HG02763 (cell line): ENCODE data around the gene ZNF546.
"Not testable (repeated sequence)": the region's sequence is repeated elsewhere in the genome, so short reads cannot be mapped to it uniquely, and the experiment has no call there.

ENCODE experiments used
- ATAC-seq: cut with Tn5 transposase; IDR thresholded peaks from one replicate; pipeline ENCODE4 v1.9.1; 2021; ENCODE audit warnings: mild to moderate bottlenecking, moderate library complexity; ENCODE audit not compliant: unreplicated experiment

The ZNF546 gene

GRCh38 chr19:39983695-39984300 is 13.1 kb upstream of the ZNF546 start:
- no peak for ATAC-seq

GRCh38 chr19:39986643-39987042 is 10.2 kb upstream of the ZNF546 start:
- no peak for ATAC-seq

GRCh38 chr19:39987167-39987566 is 9.7 kb upstream of the ZNF546 start:
- no peak for ATAC-seq

- no peak for ATAC-seq
Measured at GRCh38 chr19:39987596-39987995, 9.3 kb upstream of the ZNF546 start.

GRCh38 chr19:39993605-39994004 is 3.3 kb upstream of the ZNF546 start:
- no peak for ATAC-seq

GRCh38 chr19:39994361-39994760 is 2.5 kb upstream of the ZNF546 start:
- ATAC-seq = no peak

GRCh38 chr19:39995794-39996193 is 1.1 kb upstream of the ZNF546 start:
- ATAC-seq = no peak

GRCh38 chr19:39996218-39996810 is 546 bp upstream of the ZNF546 start:
- ATAC-seq = no peak

GRCh38 chr19:39997638-39998216 is 867 bp downstream of the ZNF546 start:
- no peak for ATAC-seq

- ATAC-seq = no peak
Measured at GRCh38 chr19:39998501-39998900, 1.6 kb downstream of the ZNF546 start.

- no peak for ATAC-seq
Measured at GRCh38 chr19:40005691-40006272, 8.9 kb downstream of the ZNF546 start.

- ATAC-seq = no peak
Measured at GRCh38 chr19:40006273-40006691, 9.4 kb downstream of the ZNF546 start.

GRCh38 chr19:40009674-40010073 is 12.8 kb downstream of the ZNF546 start:
- ATAC-seq = no peak

- no peak for ATAC-seq
Measured at GRCh38 chr19:40013991-40014390, 17.1 kb downstream of the ZNF546 start.

GRCh38 chr19:40023969-40024368 is 27.1 kb downstream of the ZNF546 start:
- no peak for ATAC-seq

GRCh38 chr19:40025938-40026596 is 29.2 kb downstream of the ZNF546 start:
- no peak for ATAC-seq

GRCh38 chr19:40026597-40026970 is 29.7 kb downstream of the ZNF546 start:
- no peak for ATAC-seq

GRCh38 chr19:40033989-40034560 is 37.2 kb downstream of the ZNF546 start:
- no peak for ATAC-seq

- ATAC-seq = no peak
Measured at GRCh38 chr19:40035996-40036395, 39.1 kb downstream of the ZNF546 start.

GRCh38 chr19:40038047-40038446 is 41.2 kb downstream of the ZNF546 start:
- not testable (repeated sequence) for ATAC-seq

GRCh38 chr19:40041718-40042117 is 44.9 kb downstream of the ZNF546 start:
- ATAC-seq = not testable (repeated sequence)
